Measurements from ENCODE around the gene SYT1.

- TF ChIP-seq SIN3A (IDR thresholded peaks at IDR 0.05; ENCODE audit: borderline replicate concordance, insufficient read depth, low read length), result no peak
- TF ChIP-seq TAF1 (IDR thresholded peaks at IDR 0.05; ENCODE audit: borderline replicate concordance, insufficient read depth, low read length), result no peak
- TF ChIP-seq REST (IDR thresholded peaks at IDR 0.05; ENCODE audit: insufficient read depth in 1 of 2, low read depth in 2 of 2, low read length in 2 of 2), result no peak
Observed at GRCh38 chr12:79186506-79186905, 321.9 kb downstream of the SYT1 start.
